HG03175 (cell line): ENCODE results near the gene GPD1.
A peak's percentile ranks its signal among the peaks of the same experiment; 100 is the strongest.
"Not testable (repeated sequence)": the region's sequence is repeated elsewhere in the genome, so short reads cannot be mapped to it uniquely, and the experiment has no call there.

Experiments used
- ATAC-seq: cut with Tn5 transposase; IDR thresholded peaks from one replicate; pipeline ENCODE4 v1.9.1; 2021; ENCODE audit warnings: mild to moderate bottlenecking, moderate library complexity; ENCODE audit not compliant: unreplicated experiment

GPD1 gene

DNA sequence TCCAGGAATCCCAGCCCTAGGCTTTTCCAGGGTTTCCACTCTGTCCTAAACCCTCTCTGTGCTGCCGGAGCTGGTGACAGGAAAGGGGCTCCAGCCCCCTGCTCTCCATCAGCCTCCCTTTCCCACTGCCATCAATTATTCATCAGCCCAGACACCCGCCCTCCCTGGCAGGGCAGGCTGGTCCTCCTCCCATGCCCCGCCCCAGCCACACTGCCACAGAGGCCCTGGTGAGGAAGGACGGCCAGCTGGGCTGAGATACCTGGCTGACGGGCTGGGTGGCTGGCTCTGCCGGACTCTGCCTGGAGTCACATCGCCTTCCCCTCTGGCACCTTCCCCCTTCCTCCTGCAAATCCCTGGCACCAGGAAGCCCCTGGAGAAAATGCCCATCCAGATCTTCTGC, 30.6 kb upstream of the GPD1 start:
- ATAC-seq: no peak

DNA sequence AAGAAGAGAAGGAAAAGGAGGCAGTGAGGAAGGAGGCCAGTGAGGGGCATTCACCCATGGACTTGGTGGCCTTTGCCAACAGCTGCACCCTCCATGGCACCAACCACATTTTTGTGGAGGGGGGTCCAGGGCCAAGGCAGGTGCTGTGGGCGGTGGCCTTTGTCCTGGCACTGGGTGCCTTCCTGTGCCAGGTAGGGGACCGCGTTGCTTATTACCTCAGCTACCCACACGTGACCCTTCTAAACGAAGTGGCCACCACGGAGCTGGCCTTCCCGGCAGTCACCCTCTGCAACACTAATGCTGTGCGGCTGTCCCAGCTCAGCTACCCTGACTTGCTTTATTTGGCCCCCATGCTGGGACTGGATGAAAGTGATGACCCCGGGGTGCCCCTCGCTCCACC, 30.1 kb upstream of the GPD1 start:
- no peak for ATAC-seq

DNA sequence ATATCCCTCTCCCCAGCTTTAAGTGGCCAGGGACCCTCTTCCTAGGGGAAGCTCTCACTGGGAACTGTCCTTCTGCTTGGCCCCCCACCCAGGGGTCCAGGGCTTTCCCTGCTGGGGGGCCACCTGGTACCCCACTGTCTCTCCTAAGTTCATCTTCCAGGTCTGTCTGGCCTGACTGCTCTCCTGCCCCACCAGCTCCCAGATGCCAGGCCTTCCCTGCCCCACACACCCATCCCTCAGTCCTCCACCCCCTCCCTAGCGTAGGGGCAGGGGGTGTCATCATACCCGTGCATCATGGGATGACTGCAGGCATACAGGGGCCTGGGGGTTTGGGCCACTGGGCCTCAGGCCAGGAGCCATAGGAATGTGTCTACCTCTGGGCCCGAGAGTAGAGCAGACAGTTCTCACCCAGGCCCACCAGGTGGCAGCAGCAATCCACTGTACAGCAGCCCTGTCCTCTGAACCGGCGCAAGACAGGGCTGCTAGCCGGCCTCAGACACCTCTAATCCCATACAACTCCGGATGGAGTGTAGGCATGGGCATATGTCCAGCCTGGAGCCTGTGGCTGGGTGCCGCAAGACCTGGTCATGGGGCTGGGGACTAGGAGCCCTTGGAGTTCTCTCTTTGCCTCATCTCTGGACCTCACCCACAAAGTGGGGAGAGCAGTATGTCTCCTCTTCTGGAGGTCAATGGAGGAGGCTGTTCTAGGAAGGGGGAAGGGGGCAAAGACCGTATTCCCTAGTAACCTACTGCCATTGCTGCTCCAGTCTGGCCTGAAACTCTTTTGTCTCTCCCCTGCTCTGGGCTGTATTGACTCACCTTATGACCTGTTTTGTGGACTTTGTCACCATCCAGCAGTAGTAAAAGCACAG, 28.6 kb upstream of the GPD1 start:
- ATAC-seq: peak; percentile 71

DNA sequence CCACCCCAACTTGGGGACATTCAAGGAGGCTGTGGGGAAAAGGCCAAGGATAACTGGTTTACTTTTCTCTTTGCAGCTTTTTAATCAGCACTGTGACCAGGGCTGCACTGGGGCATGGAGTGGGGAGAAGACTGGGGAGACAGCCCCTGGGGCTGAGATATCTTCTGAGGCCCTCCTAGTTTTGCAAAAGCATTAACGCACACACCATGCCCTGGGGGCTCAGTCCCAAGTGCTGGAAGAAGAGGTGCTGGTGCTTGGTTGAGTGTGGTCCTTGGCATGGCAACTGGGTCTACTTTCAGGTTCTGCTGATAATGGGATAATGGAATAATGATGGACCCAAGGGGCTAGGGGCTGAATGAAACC, 28.0 kb upstream of the GPD1 start:
- no peak for ATAC-seq

DNA sequence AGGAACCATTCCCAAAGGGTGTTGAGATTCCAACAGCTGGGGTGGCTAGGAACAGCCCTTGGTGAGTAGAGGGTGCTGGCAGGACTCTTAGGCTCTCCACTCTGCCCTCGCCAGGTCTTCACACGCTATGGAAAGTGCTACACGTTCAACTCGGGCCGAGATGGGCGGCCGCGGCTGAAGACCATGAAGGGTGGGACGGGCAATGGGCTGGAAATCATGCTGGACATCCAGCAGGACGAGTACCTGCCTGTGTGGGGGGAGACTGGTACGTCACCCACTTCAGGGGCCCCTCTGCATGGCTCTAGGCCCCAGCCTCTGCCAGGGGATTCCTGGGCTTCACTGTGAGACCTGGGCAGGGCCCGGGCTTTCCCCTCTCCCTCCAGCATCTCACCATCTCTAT, 26.7 kb upstream of the GPD1 start:
- no peak for ATAC-seq

DNA sequence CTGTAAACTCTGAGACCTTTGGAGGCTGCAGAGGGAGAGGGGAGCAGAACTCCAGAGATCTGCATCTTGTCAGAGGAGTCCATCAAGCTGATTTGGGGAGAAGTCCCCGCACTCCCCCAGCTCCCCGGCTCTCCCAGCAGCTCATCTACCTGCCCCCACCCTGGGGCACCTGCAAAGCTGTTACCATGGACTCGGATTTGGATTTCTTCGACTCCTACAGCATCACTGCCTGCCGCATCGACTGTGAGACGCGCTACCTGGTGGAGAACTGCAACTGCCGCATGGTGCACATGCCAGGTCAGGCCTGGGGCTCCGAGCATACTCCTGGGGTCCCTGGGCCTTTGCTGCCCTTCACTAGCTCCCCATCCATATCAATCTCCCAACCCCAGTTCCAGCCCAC, 25.5 kb upstream of the GPD1 start:
- no peak for ATAC-seq

DNA sequence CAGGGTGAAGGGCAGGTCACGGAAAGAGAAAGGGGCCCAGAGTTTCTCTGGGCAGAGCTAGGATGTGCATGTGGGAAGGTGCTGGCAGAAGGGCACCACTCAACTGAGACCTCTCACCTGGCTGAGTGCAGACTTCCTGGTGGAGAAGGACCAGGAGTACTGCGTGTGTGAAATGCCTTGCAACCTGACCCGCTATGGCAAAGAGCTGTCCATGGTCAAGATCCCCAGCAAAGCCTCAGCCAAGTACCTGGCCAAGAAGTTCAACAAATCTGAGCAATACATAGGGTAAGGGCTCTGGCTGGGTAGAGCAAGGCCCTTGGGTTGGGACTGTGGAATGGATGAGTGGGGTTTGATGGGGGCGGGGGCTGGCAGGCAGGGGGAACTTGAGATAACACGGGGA, 24.0 kb upstream of the GPD1 start:
- ATAC-seq: no peak

DNA sequence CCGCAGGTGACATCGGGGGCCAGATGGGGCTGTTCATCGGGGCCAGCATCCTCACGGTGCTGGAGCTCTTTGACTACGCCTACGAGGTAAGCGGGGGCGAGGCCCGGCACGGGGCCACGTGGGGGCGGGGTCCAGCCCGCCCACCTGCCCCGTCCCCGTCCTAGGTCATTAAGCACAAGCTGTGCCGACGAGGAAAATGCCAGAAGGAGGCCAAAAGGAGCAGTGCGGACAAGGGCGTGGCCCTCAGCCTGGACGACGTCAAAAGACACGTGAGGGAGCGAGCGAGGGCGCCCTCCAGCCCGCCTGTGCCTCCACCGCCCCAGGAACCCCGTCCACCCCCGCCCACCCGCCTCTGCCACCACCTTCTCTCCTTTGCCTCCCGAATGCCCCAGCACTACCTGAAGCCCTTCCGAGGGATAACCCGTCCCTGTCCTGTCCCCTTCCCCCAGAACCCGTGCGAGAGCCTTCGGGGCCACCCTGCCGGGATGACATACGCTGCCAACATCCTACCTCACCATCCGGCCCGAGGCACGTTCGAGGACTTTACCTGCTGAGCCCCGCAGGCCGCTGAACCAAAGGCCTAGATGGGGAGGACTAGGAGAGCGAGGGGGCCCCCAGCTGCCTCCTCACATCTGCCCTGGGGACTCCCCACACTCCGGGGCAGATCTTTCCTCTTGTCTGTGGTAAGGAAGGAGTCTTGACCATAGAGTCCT, 22.6 kb upstream of the GPD1 start:
- no peak for ATAC-seq

DNA sequence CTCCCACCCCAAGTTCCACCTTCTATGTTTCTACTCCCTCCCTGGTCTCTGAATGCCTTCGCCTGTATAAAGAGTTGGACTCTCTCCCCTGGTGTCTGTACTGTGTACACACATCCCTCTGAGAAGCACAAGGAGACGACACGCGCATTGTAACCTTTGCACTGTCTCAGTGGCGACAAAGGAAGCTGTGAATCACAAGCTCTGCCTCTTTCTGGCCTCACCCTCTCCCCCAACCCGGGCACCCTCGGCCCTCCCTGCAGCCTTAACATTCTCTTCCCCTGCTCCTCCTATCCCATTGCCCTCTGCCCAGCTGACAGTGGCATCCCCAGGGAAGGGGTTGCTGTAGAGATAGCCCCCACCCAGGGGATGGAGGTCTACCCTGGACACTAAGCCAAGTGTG, 21.2 kb upstream of the GPD1 start:
- ATAC-seq: no peak

DNA sequence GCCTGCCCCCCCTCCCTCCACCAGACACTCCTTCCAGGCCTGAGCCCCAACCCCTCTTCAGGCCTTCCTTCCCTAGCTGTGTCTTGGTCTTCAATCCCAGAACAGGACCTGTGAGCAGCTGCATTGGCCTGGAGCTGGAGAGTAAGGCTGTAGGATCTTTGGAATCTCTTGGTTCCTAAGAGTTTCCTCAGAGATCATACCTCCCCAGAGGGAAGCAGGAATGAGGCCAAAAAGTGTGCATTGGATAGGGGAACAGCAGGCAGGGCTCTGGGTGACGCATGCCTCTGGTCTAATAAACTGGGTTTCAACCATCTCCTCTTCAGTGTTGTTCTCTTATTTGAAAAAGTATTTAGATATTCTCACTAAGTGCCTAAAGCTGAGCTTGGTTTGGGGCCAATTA, 20.5 kb upstream of the GPD1 start:
- ATAC-seq: no peak

DNA sequence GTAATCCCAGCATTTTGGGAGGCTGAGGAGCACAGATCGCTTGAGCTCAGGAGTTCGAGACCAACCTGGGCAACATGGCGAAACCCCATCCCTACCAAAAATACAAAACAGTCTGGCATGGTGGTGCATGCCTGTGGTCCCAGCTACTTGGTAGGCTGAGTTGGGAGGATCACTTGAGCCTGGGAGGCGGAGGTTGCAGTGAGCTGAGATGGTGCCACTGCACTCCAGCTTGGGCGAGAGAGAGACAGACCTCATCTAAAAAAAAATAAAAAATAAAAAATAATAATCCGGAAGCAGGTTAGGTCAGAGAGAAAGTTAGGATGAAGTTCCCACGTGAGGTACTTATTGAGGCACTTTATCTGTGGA, 19.4 kb upstream of the GPD1 start:
- ATAC-seq: not testable (repeated sequence)

DNA sequence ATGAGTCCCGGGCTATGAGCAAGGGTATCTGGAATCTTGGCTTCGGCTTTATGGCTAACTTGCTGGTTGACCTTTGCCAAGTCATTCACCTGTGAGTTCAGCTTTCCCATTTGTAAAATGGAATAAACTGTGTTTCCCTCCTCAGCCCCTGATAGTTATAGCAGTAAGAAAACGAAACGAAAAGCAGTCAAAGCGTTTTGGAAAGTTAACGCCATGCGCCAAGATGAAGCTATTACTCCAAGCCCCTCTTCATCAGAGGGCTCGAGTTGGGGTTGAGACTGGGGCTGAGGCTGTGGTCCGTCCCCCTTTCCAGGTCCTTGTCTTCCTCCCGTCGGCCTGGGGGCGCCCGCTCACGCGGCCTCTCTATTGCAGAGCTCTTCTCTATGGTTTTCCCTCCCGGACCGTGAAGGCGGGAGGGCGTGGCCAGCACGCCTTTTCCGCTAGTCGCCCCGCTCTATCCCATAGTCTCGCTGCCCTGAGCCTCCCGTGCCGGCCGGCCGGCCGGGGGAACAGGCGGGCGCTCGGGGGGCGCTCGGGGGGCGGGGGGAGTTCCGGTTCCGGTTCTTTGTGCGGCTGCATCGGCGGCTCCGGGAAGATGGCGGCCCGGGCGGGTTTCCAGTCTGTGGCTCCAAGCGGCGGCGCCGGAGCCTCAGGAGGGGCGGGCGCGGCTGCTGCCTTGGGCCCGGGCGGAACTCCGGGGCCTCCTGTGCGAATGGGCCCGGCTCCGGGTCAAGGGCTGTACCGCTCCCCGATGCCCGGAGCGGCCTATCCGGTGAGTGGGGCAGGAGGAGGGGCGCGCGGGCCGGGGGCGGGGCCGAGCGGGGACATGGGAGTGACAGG, 18.8 kb upstream of the GPD1 start, which contains the start of gene SMARCD1:
Gene SMARCD1 (plus strand): TSS at position 568 of the 840 bp plus-strand sequence. CDS start 28 bp downstream, at position 596.
- peak; percentile 81 for ATAC-seq

DNA sequence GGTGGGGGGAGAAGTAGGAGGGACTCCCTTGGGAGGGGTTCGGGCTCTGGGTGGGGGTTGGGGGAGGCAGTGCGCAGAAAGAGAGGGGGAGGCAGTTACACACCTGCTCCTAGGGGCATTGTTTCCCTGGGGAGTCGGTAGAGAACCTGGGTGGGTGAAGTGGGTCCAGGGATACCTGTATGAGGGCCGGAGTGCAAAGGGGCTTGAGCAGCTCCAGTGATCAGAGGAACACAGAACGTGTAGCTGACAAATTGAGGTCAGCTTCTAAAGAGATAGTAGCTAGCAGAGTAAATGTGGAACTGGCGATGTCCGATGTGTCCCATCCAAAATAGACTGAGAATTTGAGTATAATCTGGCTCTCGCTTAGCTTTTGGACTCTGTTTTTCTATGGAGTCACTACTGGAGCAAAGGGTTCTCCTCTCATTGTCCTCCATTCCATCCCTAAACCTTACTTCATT, 18.2 kb upstream of the GPD1 start:
- no peak for ATAC-seq

DNA sequence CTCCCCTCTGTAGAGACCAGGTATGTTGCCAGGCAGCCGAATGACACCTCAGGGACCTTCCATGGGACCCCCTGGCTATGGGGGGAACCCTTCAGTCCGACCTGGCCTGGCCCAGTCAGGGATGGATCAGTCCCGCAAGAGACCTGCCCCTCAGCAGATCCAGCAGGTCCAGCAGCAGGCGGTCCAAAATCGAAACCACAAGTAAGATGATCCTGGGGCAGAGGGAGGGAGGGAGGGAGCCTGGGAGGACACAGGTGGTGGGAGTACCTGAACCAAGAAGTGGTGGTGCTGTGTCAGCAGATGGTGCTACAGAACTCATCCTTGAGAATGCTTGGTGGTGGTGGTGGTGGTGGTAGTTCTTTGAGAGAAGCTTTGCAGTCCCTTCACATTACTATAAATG, 17.7 kb upstream of the GPD1 start:
- ATAC-seq: no peak

DNA sequence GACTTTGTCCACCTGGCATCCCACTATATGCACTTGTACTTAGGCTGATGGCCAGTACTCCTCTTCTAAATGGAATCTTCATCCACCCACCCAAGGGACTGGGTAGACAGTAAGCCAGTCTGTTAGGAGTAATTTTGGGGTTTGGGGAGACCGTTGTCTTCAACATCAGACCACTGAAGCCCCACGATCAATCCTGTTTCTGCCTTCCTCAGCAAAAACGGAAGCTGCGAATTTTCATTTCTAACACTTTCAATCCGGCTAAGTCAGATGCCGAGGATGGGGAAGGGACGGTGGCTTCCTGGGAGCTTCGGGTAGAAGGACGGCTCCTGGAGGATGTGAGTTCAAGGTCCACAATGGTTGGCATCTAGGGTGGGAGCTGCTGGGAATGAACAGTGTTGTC, 16.7 kb upstream of the GPD1 start:
- no peak for ATAC-seq

DNA sequence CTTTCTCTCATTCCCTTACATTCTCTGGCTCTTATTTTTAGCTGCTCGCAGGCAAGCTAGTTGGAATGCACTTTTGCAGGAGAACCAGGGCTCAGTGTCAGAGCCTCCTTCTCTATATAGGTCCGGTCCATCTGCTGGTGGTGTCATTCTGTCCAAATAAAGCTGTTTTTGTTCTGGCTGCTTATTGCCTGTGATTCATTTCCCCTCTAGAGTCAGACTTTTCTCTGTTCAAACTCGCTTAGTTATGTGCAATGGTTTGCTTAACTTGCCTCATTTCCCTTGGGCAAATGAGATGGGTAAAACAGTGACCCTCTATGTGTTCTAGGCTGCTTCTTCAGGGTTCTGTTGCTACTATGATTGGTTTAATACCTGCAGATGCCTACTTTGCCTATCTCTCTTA, 15.8 kb upstream of the GPD1 start:
- ATAC-seq: no peak

DNA sequence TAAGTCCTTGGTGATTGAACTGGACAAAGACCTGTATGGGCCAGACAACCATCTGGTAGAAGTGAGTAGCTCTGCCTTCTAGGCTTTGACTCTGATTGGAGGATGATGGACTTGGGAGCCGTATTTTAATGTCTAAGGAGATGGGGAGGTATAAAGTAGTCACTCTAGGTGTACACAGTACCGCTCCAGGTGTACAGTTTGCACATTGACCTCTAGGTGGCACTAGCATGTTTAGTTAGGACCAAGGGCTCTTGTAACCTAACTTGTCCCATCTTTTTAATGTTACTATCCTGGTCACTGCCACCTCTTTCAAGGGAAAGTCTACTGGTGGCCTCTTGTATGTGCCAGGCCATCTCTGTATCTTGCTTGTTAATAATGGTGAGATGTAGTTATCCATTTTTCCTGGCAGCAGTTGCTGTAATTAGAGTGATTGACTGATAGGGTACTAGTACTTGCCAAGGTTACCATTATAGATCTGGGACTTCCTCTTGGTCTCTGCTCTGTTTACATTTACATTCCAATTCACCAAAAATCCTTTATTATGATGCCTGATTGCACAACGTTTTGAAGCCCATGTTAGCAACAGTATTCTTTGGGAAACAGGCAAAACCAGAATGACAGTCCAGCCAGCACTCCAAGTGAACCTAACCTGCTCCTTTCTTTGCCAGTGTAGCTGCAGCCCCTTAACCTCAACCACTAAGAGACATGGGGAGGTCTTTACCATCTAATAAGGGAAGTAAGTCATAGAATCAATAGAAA, 15.1 kb upstream of the GPD1 start:
- ATAC-seq: peak; percentile 37

DNA sequence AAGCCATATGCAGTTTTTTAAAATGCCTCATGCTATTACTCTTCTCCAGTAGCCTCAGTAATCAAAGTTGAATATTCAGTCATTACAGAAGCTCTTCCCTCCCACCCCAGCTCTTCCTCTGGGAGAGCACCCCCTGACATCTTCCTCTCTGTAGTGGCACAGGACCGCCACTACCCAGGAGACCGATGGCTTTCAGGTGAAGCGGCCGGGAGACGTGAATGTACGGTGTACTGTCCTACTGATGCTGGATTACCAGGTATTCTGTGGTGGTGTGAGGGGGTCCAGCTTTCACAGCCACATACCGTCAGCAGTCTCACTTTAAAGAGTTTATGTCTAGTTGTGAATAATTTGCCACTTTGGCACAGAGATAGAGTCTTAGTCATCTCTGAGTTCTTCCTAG, 14.1 kb upstream of the GPD1 start:
- ATAC-seq: no peak

DNA sequence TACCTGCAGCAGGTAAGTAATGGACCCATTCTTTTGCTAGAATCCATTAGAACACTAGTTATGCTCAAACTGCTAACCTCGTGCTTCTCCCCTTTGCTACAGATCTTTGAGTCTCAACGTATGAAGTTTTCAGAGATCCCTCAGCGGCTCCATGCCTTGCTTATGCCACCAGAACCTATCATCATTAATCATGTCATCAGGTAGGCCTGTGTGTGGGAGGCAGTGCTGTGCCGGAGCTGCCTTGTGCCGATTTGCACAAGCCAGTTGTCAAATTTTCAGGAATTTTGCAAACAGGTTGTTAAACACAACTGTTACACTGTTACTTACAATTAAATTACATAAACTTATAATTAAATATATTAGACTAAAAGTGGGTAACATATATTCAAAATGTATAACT, 13.4 kb upstream of the GPD1 start:
- no peak for ATAC-seq

DNA sequence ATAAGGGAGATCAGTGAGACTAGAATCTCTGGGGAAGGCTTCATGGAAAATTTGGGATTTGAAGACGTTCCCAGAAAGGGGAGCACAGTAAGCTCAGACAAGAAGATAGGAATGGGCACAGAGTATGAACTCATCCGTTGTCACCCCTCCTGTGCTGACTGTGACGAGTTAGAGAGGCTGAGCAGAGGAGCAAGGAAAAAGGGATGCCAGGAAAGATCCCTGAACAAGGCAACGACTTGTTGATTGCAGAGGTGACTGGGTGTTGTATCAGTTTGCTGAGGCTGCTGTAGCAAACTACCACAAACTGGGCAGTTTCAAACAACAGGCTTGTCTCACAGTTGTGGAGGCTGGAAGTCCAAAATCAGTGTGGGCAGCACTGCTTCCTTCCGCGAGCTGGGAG, 5.9 kb upstream of the GPD1 start:
- ATAC-seq: no peak
